Thyroid gland (tissue), 4 donors: ENCODE measurements around the gene SGPP2. TPM values are rescaled to one million over a fixed set of nuclear protein-coding genes. Genes with fewer than 3 reads are reported as not detected.

Experiments used
- DNase-seq, 2 donors: peaks; one replicate each; pipeline ENCODE4 v3.0.0-alpha.2; 2019
- H3K27ac ChIP-seq, 3 donors: fragments of 200-600 bp; sonication (generic); 1 replicate in 2 of 3; 2 replicates in 1 of 3; pipeline ENCODE4 v1.5.1; 2016 to 2019; ENCODE audit warnings: mild to moderate bottlenecking in 1 of 3, moderate library complexity in 1 of 3
- H3K27me3 ChIP-seq: fragments of 200-600 bp; sonication (generic); one replicate; pipeline ENCODE4 v1.5.1; 2019
- H3K36me3 ChIP-seq, 2 donors: fragments of 200-600 bp; sonication (generic); one replicate each; pipeline ENCODE4 v1.5.1; 2016 to 2019
- H3K4me1 ChIP-seq, 2 donors: fragments of 200-600 bp; sonication (generic); one replicate each; pipeline ENCODE4 v1.5.1; 2017 to 2019
- H3K4me3 ChIP-seq, 3 donors: fragments of 200-600 bp; sonication (generic); replicated peaks in 1 of 3; 1 replicate in 2 of 3; 2 replicates in 1 of 3; pipeline ENCODE4 v1.5.1; 2016; ENCODE audit warnings: mild to moderate bottlenecking in 1 of 3
- H3K9me3 ChIP-seq: fragments of 200-600 bp; sonication (generic); one replicate; pipeline ENCODE4 v1.5.1; 2017
- POLR2A ChIP-seq, 2 donors: fragments of 450-650 bp; IDR thresholded peaks; one replicate each; pipeline ENCODE4 v1.6.1; 2017; ENCODE audit warnings: antibody characterized with exemption in 2 of 2, mild to moderate bottlenecking in 2 of 2, moderate library complexity in 1 of 2
- WGBS, 2 donors: methylation state at CpG; one replicate each; pipeline ENCODE4 v1.1.5; 2017; 5-methylcytosine and 5-hydroxymethylcytosine counted together
- intact Hi-C: fragments of 100-400 bp; cut with DNase I; formaldehyde crosslinking; loops from one replicate; pipeline ENCODE4 v1.15.1; 2023
- total RNA-seq, 4 donors: library from RNA; depleted of rRNA; stranded (reverse); fragments of >200 nt; gene quantifications; one replicate each; pipeline ENCODE4 v1.2.3, GENCODE V29; 2016
- TF ChIP-seq, protein P1 (sequence below), 6 experiments: fragments of 200-600 bp in 3 of 6; fragments of 450-650 bp in 3 of 6; sonication (generic) in 3 of 6; IDR thresholded peaks; one replicate each; pipeline ENCODE4 v1.5.1; 2016 to 2019; ENCODE audit warnings: antibody characterized with exemption in 6 of 6, mild to moderate bottlenecking in 2 of 6, inconsistent platforms in 1 of 6, moderate library complexity in 1 of 6

SGPP2 gene
- total RNA-seq, 4 donors from 2014 or later = 33.7 to 53.7 (median 46.6) TPM

DNA sequence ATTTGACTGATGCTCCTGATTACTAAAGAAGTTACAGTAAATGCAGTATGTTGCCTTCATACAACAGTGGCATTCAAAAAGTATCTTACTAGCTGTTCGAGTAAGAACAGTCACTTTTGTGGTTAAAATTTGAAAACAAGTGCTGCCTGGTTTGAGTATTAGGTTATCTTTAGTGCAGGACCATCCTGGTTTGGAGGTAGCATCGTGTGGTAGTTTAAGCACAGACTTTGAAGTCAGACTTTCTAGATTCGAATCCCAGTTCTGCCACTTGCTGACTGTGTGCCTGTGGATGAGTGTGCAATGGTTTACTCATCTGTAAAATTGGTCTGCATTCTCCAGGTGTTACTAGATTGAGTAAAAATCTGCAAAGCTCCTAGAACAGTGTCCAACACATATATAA, 96.8 kb downstream of the SGPP2 start:
- intact Hi-C loops = no loop called here
- H3K9me3 ChIP-seq = no peaks in the 10 kb centered on the region
- 82 to 93% methylated on average over 3 of the region's 3 CpGs for WGBS, 2 donors
- no peak for TF ChIP-seq POLR2A (IDR thresholded peaks at IDR 0.05)
- H3K4me3 ChIP-seq = no peak overlapping the region
- no peaks in the 10 kb centered on the region for H3K36me3 ChIP-seq
- no peak for DNase-seq
- no peak overlapping the region for H3K27ac ChIP-seq
- H3K27me3 ChIP-seq = no peaks in the 10 kb centered on the region
- peaks cover 10 to 16% of the 10 kb centered on the region in 2 donors for H3K4me1 ChIP-seq

DNA sequence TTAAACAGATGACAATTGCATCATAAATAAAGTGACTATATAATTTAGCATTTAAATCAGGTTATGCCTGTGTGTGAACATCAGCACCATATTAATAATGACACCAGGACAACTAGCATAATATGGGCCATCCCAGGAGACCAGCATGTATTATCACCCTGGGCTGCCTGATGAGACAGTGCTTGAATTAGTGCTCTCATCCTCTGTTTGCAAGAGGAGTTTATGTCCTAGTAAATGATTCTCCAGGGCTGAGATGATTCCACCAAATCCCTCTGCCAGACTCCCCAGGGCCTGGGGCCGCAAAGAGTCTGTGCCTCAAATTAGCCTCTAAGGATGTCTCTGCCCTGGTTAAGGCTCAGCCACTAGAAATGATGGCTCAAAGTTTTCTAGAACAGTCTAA, 97.7 kb downstream of the SGPP2 start:
- 42 to 100% methylated on average over 1 of the region's 1 CpG for WGBS, 2 donors

DNA sequence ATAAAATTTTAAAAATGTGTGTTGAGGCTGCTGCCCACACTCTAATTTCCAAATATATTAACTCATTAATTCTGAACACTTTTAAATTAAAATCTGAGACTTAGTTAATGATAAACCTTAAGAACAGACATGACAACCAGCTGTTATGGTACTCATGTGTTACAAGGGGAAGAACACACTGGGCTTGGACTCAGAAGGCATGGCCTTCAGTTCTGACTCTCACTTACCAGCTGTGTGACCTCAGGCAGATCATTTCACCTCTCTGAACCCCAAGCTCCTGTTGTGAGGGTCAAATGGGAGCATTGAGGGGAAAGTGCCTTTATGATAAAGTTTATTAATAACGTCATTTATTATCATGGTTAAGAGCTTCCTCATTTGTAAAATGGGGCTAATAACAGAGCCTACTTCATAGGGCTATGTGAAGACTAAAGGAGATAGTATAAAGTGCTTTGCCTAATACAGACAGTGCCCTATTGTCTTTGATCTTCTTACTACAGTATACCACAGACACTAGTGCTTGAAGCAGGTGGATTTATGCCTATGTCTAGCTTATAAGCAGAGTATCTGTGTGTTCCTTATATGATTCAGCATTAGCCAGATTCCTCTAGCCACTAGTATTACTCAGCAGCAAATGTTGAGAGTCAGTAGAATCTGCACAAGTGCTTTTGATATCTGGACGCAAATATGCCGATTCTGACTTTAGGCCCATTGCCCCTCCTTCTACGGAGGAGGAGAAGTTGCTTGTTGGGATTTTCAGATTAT, 99.6 kb downstream of the SGPP2 start:
- no peaks in the 10 kb centered on the region for H3K4me1 ChIP-seq
- intact Hi-C loops = no loop called here
- no peaks in the 10 kb centered on the region for H3K36me3 ChIP-seq
- no peak for DNase-seq
- H3K9me3 ChIP-seq = no peaks in the 10 kb centered on the region
- H3K27me3 ChIP-seq = no peaks in the 10 kb centered on the region
- H3K27ac ChIP-seq = no peak overlapping the region
- TF ChIP-seq, protein P1, sequence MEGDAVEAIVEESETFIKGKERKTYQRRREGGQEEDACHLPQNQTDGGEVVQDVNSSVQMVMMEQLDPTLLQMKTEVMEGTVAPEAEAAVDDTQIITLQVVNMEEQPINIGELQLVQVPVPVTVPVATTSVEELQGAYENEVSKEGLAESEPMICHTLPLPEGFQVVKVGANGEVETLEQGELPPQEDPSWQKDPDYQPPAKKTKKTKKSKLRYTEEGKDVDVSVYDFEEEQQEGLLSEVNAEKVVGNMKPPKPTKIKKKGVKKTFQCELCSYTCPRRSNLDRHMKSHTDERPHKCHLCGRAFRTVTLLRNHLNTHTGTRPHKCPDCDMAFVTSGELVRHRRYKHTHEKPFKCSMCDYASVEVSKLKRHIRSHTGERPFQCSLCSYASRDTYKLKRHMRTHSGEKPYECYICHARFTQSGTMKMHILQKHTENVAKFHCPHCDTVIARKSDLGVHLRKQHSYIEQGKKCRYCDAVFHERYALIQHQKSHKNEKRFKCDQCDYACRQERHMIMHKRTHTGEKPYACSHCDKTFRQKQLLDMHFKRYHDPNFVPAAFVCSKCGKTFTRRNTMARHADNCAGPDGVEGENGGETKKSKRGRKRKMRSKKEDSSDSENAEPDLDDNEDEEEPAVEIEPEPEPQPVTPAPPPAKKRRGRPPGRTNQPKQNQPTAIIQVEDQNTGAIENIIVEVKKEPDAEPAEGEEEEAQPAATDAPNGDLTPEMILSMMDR (IDR thresholded peaks at IDR 0.05) = no peak
- no peak for TF ChIP-seq POLR2A (IDR thresholded peaks at IDR 0.05)
- WGBS, 2 donors = 89 to 93% methylated on average over 4 of the region's 4 CpGs
- H3K4me3 ChIP-seq = no peak overlapping the region

More for the DNA sequence above, 97.7 kb downstream of the SGPP2 start:
- no peak overlapping the region for H3K27ac ChIP-seq
- no peaks in the 10 kb centered on the region for H3K36me3 ChIP-seq
- no peak overlapping the region for H3K4me3 ChIP-seq
- H3K9me3 ChIP-seq = no peaks in the 10 kb centered on the region
- intact Hi-C loops = no loop called here
- TF ChIP-seq POLR2A (IDR thresholded peaks at IDR 0.05) = no peak
- TF ChIP-seq, protein P1 (IDR thresholded peaks at IDR 0.05) = no peak
- DNase-seq = no peak
- peaks cover 10 to 13% of the 10 kb centered on the region in 2 donors for H3K4me1 ChIP-seq
- no peaks in the 10 kb centered on the region for H3K27me3 ChIP-seq

DNA sequence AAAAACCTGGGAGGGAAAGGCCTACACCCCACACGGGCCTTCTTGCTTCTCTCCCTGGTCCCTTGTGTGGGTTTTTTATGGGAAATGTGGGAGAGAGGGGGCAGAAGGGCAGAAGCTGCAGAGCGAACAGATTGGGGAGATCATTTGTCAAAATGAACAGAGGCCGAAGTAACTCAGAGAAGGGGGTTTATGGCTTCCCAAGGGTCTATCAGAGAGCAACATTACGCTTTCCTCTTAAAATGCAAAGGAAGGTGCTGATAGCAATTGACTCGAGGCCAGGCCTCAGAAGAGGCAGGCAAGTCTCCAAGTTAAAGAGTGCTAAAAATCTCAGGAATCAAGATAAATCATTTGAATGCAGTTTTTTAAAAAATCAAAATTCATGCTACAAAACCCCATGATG, 101.5 kb downstream of the SGPP2 start:
- H3K27ac ChIP-seq = no peak overlapping the region
- H3K27me3 ChIP-seq = no peaks in the 10 kb centered on the region
- intact Hi-C loops = no loop called here
- no peaks in the 10 kb centered on the region for H3K4me1 ChIP-seq
- H3K36me3 ChIP-seq = no peaks in the 10 kb centered on the region
- WGBS, 2 donors = 79 to 85% methylated on average over 5 of the region's 5 CpGs
- no peak for DNase-seq
- TF ChIP-seq, protein P1 (IDR thresholded peaks at IDR 0.05) = no peak
- no peak for TF ChIP-seq POLR2A (IDR thresholded peaks at IDR 0.05)
- H3K4me3 ChIP-seq = no peak overlapping the region
- H3K9me3 ChIP-seq = no peaks in the 10 kb centered on the region

DNA sequence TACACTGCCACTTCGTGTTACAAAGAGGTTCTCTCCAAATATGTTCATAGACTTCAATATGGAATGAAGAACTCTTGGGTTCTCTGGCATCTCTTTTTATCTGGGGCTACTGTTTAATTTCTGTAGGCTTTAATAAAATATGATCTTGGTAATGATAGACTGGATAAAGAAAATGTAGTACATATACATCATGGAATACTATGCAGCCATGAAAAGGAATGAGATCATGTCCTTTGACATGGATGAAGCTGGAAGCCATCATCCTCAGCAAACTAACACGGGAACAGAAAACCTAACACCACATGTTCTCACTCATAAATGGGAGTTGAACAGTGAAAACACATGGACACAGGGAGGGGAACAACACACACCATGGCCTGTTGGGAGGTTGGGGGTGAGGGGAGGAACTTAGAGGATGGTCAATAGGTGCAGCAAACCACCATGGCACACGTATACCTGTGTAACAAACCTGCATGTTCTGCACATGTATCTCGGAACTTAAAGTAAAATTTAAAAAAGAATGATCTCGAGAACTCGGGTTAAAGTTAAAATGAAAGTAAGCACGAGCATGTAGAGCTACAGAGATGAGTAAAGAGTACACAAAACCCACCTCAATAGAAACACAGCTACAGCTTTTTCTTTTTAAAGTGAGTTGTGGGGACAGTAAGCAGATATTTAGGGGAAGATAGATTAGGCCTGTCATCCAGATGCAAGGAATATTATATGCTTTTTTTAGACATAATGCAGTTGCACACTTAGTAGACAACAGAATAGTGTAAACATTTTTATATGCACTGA, 102.3 kb downstream of the SGPP2 start:
- WGBS, 2 donors = 89 to 92% methylated on average over 7 of the region's 7 CpGs
- Histone ChIP-seq H3K9me3 (no peaks in the 10 kb centered on the region), H3K36me3 (no peaks in the 10 kb centered on the region), H3K4me3 (no peak overlapping the region), H3K27me3 (no peaks in the 10 kb centered on the region), H3K27ac (no peak overlapping the region), H3K4me1 (no peaks in the 10 kb centered on the region)
- DNase-seq = no peak
- intact Hi-C loops = no loop called here
- TF ChIP-seq POLR2A (IDR thresholded peaks at IDR 0.05) = no peak
- TF ChIP-seq, protein P1 (IDR thresholded peaks at IDR 0.05) = no peak
